ENCODE measurements around the gene WDR70. TPM values are rescaled to one million over a fixed set of nuclear protein-coding genes. Genes with fewer than 3 reads are reported as not detected.

WDR70 gene
- total and polyA plus RNA-seq, 2 of the 8 experiments (the other 6 are each of a cell fraction or from before 2014, with no cell fraction given) = 10.6 to 37.4 TPM

GRCh38 chr5:37417347-37417746, 38.2 kb downstream of the WDR70 start:
- H2AFZ ChIP-seq (ENCODE audit: low read length) = no peak overlapping the region
- H2BK120ac ChIP-seq (replicated peaks; ENCODE audit: low read depth, low read length) = no peak overlapping the region
- no peak overlapping the region for H4K91ac ChIP-seq (replicated peaks; ENCODE audit: insufficient read length, low read length)
- no peak overlapping the region for H2BK20ac ChIP-seq (ENCODE audit: low read length)
- WGBS, 2 experiments (ENCODE audit: extremely low coverage in 1 of 2, insufficient coverage in 1 of 2, insufficient read length in 1 of 2, insufficient replicate concordance in 2 of 2, low coverage in 1 of 2, low lambda C conversion rate in 2 of 2, missing lambda C conversion rate in 1 of 2) = 99% methylated on average over 9 of the region's 9 CpGs; no CpG with 5 or more reads in 1 of the 2 experiments
- H2BK12ac ChIP-seq (ENCODE audit: low read depth, low read length) = no peak overlapping the region
- ChIA-PET POLR2A (ENCODE audit: partially characterized antibody) (no interaction called here), CTCF (ENCODE audit: partially characterized antibody) (interaction anchor here (1.1 kb wide), 1 partner anchor 9 kb away, joined by 3 read pairs; no protein-coding TSS in a partner anchor)
- no peaks in the 10 kb centered on the region for H3K79me1 ChIP-seq (ENCODE audit: low read depth, low read length)
- no peaks in the 10 kb centered on the region for H3K9me3 ChIP-seq (ENCODE audit: insufficient read depth in 2 of 2, low read depth in 1 of 2, low read length in 1 of 2)
- no peak overlapping the region for H3K4me3 ChIP-seq (ENCODE audit: extremely low read depth in 1 of 4, insufficient read depth in 2 of 4, low read depth in 3 of 4, low read length in 4 of 4)
- no peak overlapping the region for H3K18ac ChIP-seq (ENCODE audit: extremely low read depth, low read length)
- no peak for FAIRE-seq
- DNase-seq (ENCODE audit: low read depth in 1 of 2, low spot score in 2 of 2) = no peak
- no peaks in the 10 kb centered on the region for H3K79me2 ChIP-seq (ENCODE audit: control insufficient read depth in 1 of 2, insufficient read depth in 2 of 2, low read length in 2 of 2)
- H2BK5ac ChIP-seq (ENCODE audit: low read depth, low read length) = no peak overlapping the region
- H3K36me3 ChIP-seq (ENCODE audit: control insufficient read depth in 2 of 4, insufficient read depth in 4 of 4, low read length in 3 of 4) = 0 out of 8 replicates have a peak, but pooled peaks cover 0 to 3% (median 0%) of the 10 kb centered on the region in 4 experiments
- H3K9ac ChIP-seq (replicated peaks in 1 of 4; ENCODE audit: extremely low read depth in 1 of 4, low read depth in 3 of 4, low read length in 3 of 4) = no peak overlapping the region
- no peak overlapping the region for H2AK5ac ChIP-seq (ENCODE audit: low read depth, low read length)
- H3K14ac ChIP-seq (ENCODE audit: insufficient read length) = no peak overlapping the region
- H3K27ac ChIP-seq (ENCODE audit: low read depth, low read length) = no peak overlapping the region
- no peaks in the 10 kb centered on the region for H3K27me3 ChIP-seq (replicated peaks in 1 of 4; ENCODE audit: control insufficient read depth in 3 of 4, extremely low read depth in 1 of 4, insufficient read depth in 3 of 4, low read length in 3 of 4)
- H4K5ac ChIP-seq (ENCODE audit: insufficient read length, low read depth, low read length) = no peak overlapping the region
- no peak overlapping the region for H2BK15ac ChIP-seq (ENCODE audit: low read length)
- H3K4ac ChIP-seq (replicated peaks; ENCODE audit: insufficient read length, low read depth, low read length) = no peak overlapping the region
- no peaks in the 10 kb centered on the region for H4K20me1 ChIP-seq (replicated peaks in 1 of 2; ENCODE audit: control insufficient read depth in 1 of 2, insufficient read depth in 2 of 2, low read length in 2 of 2)
- no peaks in the 10 kb centered on the region for H3K23me2 ChIP-seq (ENCODE audit: low read depth, low read length)
- no peaks in the 10 kb centered on the region for H3K4me1 ChIP-seq (replicated peaks in 1 of 4; ENCODE audit: control insufficient read depth in 3 of 4, insufficient read depth in 4 of 4, low read length in 3 of 4)
- no peak overlapping the region for H3K23ac ChIP-seq (ENCODE audit: insufficient read length)
- no peak overlapping the region for H3K56ac ChIP-seq (replicated peaks; ENCODE audit: insufficient read length, low read depth, low read length)
- no peak overlapping the region for H4K8ac ChIP-seq (ENCODE audit: extremely low read depth, insufficient read depth, low read length)
- no peak overlapping the region for H3K4me2 ChIP-seq (ENCODE audit: insufficient read depth in 1 of 2, low read depth in 2 of 2, low read length in 2 of 2)
- TF ChIP-seq, protein P1, sequence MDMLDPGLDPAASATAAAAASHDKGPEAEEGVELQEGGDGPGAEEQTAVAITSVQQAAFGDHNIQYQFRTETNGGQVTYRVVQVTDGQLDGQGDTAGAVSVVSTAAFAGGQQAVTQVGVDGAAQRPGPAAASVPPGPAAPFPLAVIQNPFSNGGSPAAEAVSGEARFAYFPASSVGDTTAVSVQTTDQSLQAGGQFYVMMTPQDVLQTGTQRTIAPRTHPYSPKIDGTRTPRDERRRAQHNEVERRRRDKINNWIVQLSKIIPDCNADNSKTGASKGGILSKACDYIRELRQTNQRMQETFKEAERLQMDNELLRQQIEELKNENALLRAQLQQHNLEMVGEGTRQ (IDR thresholded peaks at IDR 0.05; ENCODE audit: low read length) = no peak
- TF ChIP-seq POU5F1 (IDR thresholded peaks at IDR 0.05; ENCODE audit: low read depth, low read length) = no peak
- TF ChIP-seq SAP30 (IDR thresholded peaks at IDR 0.05; ENCODE audit: insufficient read depth, insufficient replicate concordance, low read length) = no peak
- no peak for TF ChIP-seq POLR2AphosphoS5 (IDR thresholded peaks at IDR 0.05; ENCODE audit: low read depth, low read length)
- no peak for TF ChIP-seq CHD1 (IDR thresholded peaks at IDR 0.05; ENCODE audit: low read depth, low read length)
- no peak for TF ChIP-seq FOSL1 (IDR thresholded peaks at IDR 0.05; ENCODE audit: insufficient read depth, low read depth, low read length)
- TF ChIP-seq TAF1 (IDR thresholded peaks at IDR 0.05; ENCODE audit: low read depth, low read length) = no peak
- TF ChIP-seq CEBPB (IDR thresholded peaks at IDR 0.05; ENCODE audit: low read depth, low read length) = no peak
- no peak for TF ChIP-seq ATF2 (IDR thresholded peaks at IDR 0.05; ENCODE audit: low read length)
- no peak for TF ChIP-seq E2F6 (IDR thresholded peaks at IDR 0.05)
- no peak for TF ChIP-seq KDM1A (IDR thresholded peaks at IDR 0.05; ENCODE audit: borderline replicate concordance, low read length)
